ENCODE results near the gene SLC25A42.

Gene SLC25A42

DNA sequence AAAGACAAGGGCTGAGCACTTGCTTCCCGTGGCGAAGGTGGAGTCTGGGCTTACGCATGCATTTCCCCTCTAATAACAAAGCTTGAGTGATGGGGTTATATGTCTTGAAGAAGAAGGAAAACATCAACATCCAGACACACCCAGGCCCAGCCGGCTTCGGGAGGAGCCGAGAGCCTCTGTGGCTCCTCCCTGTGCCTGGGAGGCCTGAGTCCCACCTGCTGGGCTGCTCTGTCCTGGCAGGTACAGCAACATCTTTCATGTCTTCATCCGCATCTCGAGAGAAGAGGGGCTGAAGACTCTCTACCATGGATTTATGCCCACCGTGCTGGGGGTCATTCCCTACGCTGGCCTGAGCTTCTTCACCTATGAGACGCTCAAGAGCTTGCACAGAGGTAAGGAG, 43.9 kb downstream of the SLC25A42 start:
- POLR2A ChIA-PET (ENCODE audit: low non-redundant PET), result no interaction called here
- CTCF ChIA-PET, result interaction anchor here (1.0 kb wide), 1 partner anchor 38 kb away, joined by 3 read pairs; no protein-coding TSS in a partner anchor

DNA sequence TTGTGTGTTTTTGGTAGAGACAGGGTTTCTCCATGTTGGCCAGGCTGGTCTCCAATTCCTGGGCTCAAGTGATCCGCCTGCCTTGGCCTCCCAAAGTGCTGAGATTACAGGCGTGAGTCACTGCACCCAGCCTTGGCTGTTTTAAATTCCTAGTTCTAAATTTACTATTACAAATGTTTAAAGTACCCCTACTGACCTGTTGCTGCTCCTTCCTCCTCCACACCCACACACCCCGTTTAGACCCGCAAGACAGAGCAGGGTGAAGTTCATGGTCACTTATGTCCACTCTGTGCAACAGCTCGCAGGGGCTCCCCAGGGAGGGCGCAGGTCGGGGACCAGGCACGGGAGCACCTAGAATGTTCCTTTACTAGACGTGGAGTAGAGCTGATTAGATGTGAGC, 45.8 kb downstream of the SLC25A42 start:
- DNase-seq (ENCODE audit: low spot score), result no peak
- CTCF ChIA-PET, result interaction anchor here (0.6 to 0.7 kb wide), 3 partner anchors 11 to 381 kb away, joined by 3 to 5 read pairs (median 3); no protein-coding TSS in a partner anchor
- POLR2A ChIA-PET (ENCODE audit: low non-redundant PET), result no interaction called here
- TF ChIP-seq, protein P1, sequence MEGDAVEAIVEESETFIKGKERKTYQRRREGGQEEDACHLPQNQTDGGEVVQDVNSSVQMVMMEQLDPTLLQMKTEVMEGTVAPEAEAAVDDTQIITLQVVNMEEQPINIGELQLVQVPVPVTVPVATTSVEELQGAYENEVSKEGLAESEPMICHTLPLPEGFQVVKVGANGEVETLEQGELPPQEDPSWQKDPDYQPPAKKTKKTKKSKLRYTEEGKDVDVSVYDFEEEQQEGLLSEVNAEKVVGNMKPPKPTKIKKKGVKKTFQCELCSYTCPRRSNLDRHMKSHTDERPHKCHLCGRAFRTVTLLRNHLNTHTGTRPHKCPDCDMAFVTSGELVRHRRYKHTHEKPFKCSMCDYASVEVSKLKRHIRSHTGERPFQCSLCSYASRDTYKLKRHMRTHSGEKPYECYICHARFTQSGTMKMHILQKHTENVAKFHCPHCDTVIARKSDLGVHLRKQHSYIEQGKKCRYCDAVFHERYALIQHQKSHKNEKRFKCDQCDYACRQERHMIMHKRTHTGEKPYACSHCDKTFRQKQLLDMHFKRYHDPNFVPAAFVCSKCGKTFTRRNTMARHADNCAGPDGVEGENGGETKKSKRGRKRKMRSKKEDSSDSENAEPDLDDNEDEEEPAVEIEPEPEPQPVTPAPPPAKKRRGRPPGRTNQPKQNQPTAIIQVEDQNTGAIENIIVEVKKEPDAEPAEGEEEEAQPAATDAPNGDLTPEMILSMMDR (conservative IDR thresholded peaks at IDR 0.05; ENCODE audit: low read depth), result no peak
- H3K27ac ChIP-seq, result peak overlapping the region; percentile 5; the same call in 1 of the 2 replicates

More for the DNA sequence above, 43.9 kb downstream of the SLC25A42 start:
- TF ChIP-seq, protein P1 (conservative IDR thresholded peaks at IDR 0.05; ENCODE audit: low read depth), result no peak
- no peak for DNase-seq (ENCODE audit: low spot score)
- no peak overlapping the region for H3K27ac ChIP-seq

DNA sequence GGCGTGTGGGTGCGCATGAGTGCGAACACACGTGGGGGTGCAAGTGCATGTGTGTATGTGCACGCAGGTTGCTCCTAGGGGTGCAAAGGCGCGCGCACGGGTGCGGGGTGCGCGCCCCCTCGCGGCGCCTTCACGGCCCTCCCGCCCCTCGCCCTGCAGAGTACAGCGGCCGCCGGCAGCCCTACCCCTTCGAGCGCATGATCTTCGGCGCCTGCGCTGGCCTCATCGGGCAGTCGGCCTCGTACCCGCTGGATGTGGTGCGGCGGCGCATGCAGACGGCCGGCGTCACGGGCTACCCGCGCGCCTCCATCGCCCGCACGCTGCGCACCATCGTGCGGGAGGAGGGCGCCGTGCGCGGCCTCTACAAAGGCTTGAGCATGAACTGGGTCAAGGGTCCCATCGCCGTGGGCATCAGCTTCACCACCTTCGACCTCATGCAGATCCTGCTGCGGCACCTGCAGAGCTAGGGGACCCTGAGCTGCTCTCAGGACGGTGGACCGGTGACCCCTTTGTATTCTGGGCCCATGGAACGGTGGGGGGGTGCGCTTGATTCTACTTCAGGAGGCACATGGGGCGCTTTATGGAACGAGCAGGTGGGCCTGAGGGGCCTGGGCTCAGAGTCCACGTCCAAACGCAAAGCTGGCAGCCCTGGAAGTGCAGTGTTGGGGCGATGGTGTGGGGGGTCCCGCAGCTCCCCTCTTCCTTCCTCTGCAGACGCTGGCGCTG, 46.8 kb downstream of the SLC25A42 start:
- ChIA-PET CTCF (interaction anchor here (0.7 kb wide), 1 partner anchor 12 kb away, joined by 5 read pairs; no protein-coding TSS in a partner anchor), POLR2A (ENCODE audit: low non-redundant PET) (no interaction called here)
- DNase-seq (ENCODE audit: low spot score), result no peak
- TF ChIP-seq, protein P1 (conservative IDR thresholded peaks at IDR 0.05; ENCODE audit: low read depth), result no peak
- H3K27ac ChIP-seq, result no peak overlapping the region

DNA sequence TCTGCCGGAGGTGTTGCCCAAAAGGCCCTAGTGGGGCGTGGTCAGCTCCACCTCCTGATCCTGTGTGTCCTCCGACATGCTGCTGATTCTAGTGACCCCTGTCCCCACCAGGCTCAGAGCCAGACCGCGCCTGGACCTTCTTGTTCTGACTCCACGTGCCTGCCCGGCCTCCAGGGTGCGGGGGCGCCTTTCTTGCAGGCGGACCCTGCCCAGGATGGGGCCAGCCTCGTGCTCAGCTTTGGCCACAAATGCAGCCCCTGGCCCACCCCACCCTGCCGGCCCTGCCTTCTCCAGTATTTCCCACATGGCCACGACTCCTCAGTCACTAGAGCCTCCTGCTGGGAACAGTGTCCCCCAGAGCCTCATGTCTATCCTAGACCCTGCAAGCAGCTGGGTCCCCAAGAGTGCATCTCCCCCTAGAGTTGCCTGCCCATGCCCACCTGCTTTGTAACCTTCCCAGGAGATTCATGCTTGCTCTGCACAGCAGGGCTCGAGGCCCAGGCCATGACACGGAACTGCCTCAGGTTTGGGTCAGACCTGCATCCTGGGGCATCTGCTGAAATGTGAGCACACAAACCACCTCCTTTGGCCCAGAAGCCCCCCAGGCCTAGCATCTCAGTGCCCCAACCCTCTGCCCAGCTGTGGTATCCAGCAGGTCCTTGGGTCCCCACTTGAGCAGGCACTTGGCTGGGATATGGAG, 47.5 kb downstream of the SLC25A42 start:
- ChIA-PET POLR2A (ENCODE audit: low non-redundant PET) (no interaction called here), CTCF (no interaction called here)
- TF ChIP-seq, protein P1 (conservative IDR thresholded peaks at IDR 0.05; ENCODE audit: low read depth), result no peak
- DNase-seq (ENCODE audit: low spot score), result no peak
- H3K27ac ChIP-seq, result no peak overlapping the region

DNA sequence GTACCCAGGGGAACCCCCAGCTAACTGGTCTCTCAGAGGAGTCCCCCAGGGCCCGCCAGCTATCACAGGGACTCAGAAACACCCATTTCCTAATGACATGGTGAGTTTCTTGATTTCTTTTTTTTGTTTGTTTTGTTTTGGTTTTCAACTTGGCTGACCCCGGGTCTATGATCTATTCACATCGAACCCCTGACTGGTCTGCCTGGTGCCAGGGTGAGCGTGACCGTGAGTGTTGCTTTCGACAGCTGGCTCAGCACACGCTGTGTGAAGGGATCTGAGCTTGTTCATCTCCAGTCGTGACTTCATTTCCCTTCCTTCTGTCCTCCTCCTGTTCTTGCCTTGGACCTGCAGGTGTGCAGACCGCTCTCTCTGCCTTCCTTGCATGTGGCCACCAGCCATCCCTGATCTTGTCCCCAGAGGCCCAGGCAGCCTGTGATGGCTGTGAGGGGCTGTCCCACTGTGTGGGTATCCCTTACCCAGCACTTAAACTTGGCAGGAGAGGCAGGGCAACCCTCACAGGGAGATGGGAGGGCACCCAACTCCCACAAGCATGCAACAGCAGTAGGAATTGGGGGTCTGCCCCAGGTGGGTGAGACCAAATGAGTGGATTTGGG, 48.3 kb downstream of the SLC25A42 start:
- ChIA-PET POLR2A (ENCODE audit: low non-redundant PET) (no interaction called here), CTCF (no interaction called here)
- TF ChIP-seq, protein P1 (conservative IDR thresholded peaks at IDR 0.05; ENCODE audit: low read depth), result no peak
- no peak for DNase-seq (ENCODE audit: low spot score)
- H3K27ac ChIP-seq, result no peak overlapping the region

DNA sequence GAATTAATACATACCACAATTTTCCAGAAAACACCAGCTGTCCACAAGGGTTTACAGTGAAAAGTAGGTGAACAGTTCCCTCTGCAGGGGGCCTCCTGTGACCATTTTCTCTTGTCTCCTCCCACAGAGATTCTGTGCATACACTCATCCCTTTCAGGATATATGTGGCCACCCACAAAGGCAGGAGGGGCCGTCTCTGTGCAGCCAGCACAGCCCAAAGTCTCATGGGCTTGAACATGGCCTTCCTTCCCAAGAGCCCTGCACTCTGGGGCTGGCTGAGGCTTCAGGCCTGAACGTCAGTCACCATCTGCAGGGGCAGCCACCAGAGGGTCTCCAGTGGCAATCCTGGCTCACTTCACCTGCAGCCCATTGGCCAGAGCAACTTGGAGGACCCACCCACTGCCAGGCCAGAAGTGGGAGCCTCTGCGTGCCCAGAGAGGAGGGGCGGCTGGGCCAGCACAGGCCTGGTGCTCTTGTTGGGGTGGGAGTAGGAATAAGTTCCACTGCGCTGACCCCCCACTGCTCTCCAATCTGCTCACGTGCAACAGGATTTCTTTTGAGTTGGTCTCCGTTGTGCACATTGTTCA, 49.3 kb downstream of the SLC25A42 start:
- no peak for DNase-seq (ENCODE audit: low spot score)
- POLR2A ChIA-PET (ENCODE audit: low non-redundant PET), result no interaction called here
- TF ChIP-seq, protein P1 (conservative IDR thresholded peaks at IDR 0.05; ENCODE audit: low read depth), result no peak
- no peak overlapping the region for H3K27ac ChIP-seq
- CTCF ChIA-PET, result interaction anchor here (0.7 kb wide), 1 partner anchor 1002 kb away, joined by 3 read pairs; no protein-coding TSS in a partner anchor
